Fibroblast of pulmonary artery (primary cell): ENCODE measurements around the gene CTNNA3.

Source experiments
- DNase-seq: peaks from one replicate; pipeline ENCODE4 v3.0.0-alpha.2; 2010; ENCODE audit warnings: low read depth
- H3K4me3 ChIP-seq: replicated peaks from 2 replicates; pipeline ENCODE4 v1.5.1; 2011; ENCODE audit warnings: low read depth, mild to moderate bottlenecking, control low read depth, low read length, moderate library complexity
- TF ChIP-seq, protein P1 (sequence below): IDR thresholded peaks from 2 replicates; pipeline ENCODE4 v1.5.1; 2011; ENCODE audit warnings: mild to moderate bottlenecking, control low read depth, low read length, inconsistent platforms; ENCODE audit errors: missing control alignments

CTNNA3 gene

GRCh38 chr10:66049335-66049734 lies 1646.7 kb downstream of the CTNNA3 start:
- H3K4me3 ChIP-seq, result no peak overlapping the region
- no peak for DNase-seq
- TF ChIP-seq, protein P1, sequence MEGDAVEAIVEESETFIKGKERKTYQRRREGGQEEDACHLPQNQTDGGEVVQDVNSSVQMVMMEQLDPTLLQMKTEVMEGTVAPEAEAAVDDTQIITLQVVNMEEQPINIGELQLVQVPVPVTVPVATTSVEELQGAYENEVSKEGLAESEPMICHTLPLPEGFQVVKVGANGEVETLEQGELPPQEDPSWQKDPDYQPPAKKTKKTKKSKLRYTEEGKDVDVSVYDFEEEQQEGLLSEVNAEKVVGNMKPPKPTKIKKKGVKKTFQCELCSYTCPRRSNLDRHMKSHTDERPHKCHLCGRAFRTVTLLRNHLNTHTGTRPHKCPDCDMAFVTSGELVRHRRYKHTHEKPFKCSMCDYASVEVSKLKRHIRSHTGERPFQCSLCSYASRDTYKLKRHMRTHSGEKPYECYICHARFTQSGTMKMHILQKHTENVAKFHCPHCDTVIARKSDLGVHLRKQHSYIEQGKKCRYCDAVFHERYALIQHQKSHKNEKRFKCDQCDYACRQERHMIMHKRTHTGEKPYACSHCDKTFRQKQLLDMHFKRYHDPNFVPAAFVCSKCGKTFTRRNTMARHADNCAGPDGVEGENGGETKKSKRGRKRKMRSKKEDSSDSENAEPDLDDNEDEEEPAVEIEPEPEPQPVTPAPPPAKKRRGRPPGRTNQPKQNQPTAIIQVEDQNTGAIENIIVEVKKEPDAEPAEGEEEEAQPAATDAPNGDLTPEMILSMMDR, result no peak

- no peak overlapping the region for H3K4me3 ChIP-seq
- TF ChIP-seq, protein P1, result no peak
- no peak for DNase-seq
Observed at GRCh38 chr10:66045859-66046258, 1650.1 kb downstream of the CTNNA3 start.

DNA sequence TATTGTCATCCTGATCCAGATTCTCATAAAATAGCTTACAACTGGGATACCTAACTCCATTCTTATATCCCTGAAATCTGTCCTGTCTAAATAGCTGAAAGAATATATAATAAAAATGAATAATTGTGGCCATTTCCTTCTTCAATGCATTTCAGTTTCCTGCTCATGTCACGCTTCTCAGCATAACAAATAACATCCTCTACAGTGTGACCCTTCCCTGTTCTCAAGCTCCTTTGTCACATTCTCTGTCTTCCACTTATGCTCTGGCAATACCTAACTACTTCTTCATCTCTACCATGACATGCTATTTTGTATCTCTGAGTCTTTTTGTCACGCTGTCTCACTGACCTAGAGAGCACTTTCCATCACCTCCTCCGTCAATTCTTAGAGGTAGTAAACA lies 1654.2 kb downstream of the CTNNA3 start:
- no peak for DNase-seq
- TF ChIP-seq, protein P1, result no peak
- no peak overlapping the region for H3K4me3 ChIP-seq

DNA sequence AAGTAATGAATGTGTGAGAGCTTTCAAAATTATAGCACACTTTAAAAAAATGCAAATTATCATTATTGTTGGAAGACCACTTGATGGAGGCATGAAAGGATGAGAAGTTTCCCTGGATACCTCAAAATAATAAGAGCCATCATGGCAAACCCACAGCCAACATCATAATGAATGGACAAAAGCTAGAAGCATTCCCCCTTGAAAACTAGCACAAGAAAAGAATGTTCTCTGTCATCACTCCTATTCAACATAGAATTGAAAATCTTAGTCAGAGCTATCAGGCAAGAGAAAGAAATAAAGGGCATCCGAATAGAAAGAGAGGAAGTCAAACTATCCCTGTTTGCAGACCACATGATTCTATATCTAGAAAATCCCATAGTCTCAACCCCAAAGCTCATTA lies 1657.4 kb downstream of the CTNNA3 start:
- DNase-seq, result no peak
- TF ChIP-seq, protein P1, result no peak
- H3K4me3 ChIP-seq, result no peak overlapping the region

DNA sequence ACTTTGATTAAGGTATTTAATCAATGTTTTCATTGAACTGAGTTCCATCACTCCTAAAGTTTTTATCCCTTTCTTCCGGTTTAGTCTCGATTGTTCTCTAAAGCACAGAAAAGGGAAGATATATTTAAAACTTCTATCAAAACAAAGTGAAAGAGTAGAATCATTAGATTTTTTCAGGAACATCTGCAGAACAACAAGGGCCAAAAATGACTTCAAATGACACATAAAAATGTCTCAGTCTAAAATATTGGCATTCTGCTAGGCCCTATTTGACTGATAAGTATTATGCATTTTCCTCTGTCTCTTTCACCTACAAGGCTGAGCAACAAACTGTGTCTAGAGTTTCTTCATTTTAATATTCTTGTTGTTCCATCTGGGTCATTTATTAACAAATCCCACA lies 1669.7 kb downstream of the CTNNA3 start:
- no peak for DNase-seq
- TF ChIP-seq, protein P1, result no peak

DNA sequence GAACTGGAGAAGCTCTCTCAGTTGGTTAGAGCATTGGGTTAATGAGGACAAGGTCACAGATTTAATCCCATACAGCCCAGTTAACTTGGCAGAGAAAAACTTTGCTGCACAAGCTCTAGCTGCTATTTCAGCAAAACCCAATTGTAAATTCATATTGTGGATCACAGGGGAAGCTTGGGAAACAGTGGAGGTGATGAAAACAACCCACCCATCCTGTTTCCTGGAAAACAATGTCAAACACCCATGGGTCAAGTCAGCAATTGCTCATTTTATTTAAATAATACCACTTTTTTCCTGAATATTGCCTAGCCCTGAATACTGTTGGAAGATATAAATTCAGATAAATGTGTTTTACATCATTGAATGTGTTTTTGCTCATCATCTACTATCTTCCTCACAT lies 1670.8 kb downstream of the CTNNA3 start:
- DNase-seq, result no peak
- TF ChIP-seq, protein P1, result no peak
- no peak overlapping the region for H3K4me3 ChIP-seq

More for the DNA sequence above, 1669.7 kb downstream of the CTNNA3 start:
- no peak overlapping the region for H3K4me3 ChIP-seq

- TF ChIP-seq, protein P1, result no peak
- no peak overlapping the region for H3K4me3 ChIP-seq
- no peak for DNase-seq
Observed at GRCh38 chr10:66021423-66021822, 1674.6 kb downstream of the CTNNA3 start.
